NB4 (cell line): ENCODE results near the gene ALOX5.
"Not testable (repeated sequence)": the region's sequence is repeated elsewhere in the genome, so short reads cannot be mapped to it uniquely, and the experiment has no call there.

Experiments
- DNase-seq: peaks from one replicate; pipeline ENCODE4 v3.0.0; 2010; ENCODE audit warnings: low read depth
- H3K4me3 ChIP-seq: one replicate; pipeline ENCODE4 v1.5.1; 2011; ENCODE audit warnings: mild to moderate bottlenecking, low read depth, low read length, moderate library complexity
- CTCF ChIP-seq: IDR thresholded peaks from one replicate; pipeline ENCODE4 v1.5.1; 2012; ENCODE audit warnings: low read depth, low read length
- MAX ChIP-seq: IDR thresholded peaks from 2 replicates; pipeline ENCODE4 v1.6.1; 2011; ENCODE audit warnings: low read depth, low read length
- MYC ChIP-seq: IDR thresholded peaks from 2 replicates; pipeline ENCODE4 v1.6.1; 2011; ENCODE audit warnings: low read depth, low read length
- POLR2A ChIP-seq: IDR thresholded peaks from 2 replicates; pipeline ENCODE4 v1.6.1; 2011; ENCODE audit warnings: mild to moderate bottlenecking; ENCODE audit not compliant: insufficient read length; ENCODE audit errors: extremely low read depth

ALOX5 gene

GRCh38 chr10:45380903-45381620, 7.0 kb downstream of the ALOX5 start:
- no peak overlapping the region for H3K4me3 ChIP-seq
- no peak for TF ChIP-seq MYC
- TF ChIP-seq MAX, result peak; percentile 23; the same call in 1 of the 2 replicates
- no peak for TF ChIP-seq POLR2A
- no peak for TF ChIP-seq CTCF
- peak; percentile 81 for DNase-seq

- DNase-seq, result no peak
- TF ChIP-seq MAX (no peak), POLR2A (no peak), CTCF (no peak), MYC (no peak)
- H3K4me3 ChIP-seq, result no peak overlapping the region
These were observed 8.6 kb downstream of the ALOX5 start for GRCh38 chr10:45382591-45382990.

GRCh38 chr10:45383682-45384330, 9.8 kb downstream of the ALOX5 start:
- no peak overlapping the region for H3K4me3 ChIP-seq
- no peak for TF ChIP-seq MYC
- no peak for TF ChIP-seq MAX
- TF ChIP-seq CTCF, result no peak
- no peak for TF ChIP-seq POLR2A
- peak; percentile 52 for DNase-seq

GRCh38 chr10:45386657-45387056, 12.6 kb downstream of the ALOX5 start:
- no peak overlapping the region for H3K4me3 ChIP-seq
- no peak for TF ChIP-seq MAX
- TF ChIP-seq POLR2A, result no peak
- no peak for TF ChIP-seq CTCF
- no peak for TF ChIP-seq MYC
- DNase-seq, result no peak

- no peak for TF ChIP-seq MAX
- no peak for TF ChIP-seq MYC
- TF ChIP-seq POLR2A, result no peak
- no peak for TF ChIP-seq CTCF
- H3K4me3 ChIP-seq, result no peak overlapping the region
- no peak for DNase-seq
These were observed 13.3 kb downstream of the ALOX5 start for GRCh38 chr10:45387096-45387893.

GRCh38 chr10:45389671-45390070, 15.7 kb downstream of the ALOX5 start:
- H3K4me3 ChIP-seq, DNase-seq: not testable (repeated sequence)

GRCh38 chr10:45391636-45392035, 17.6 kb downstream of the ALOX5 start:
- DNase-seq, H3K4me3 ChIP-seq: not testable (repeated sequence)
